Activated CD8-positive, alpha-beta memory T cell treated with anti-CD3 and anti-CD28 coated beads, Interleukin-2, amount 10 ng/mL, durations not matched to agents 7 days and 5 days (primary cell): Measurements from ENCODE around the gene APBA2. TPM values are rescaled to one million over a fixed set of nuclear protein-coding genes. Genes with fewer than 3 reads are reported as not detected.

Experiments
- ATAC-seq: fragments of 150-1000 bp; cut with Tn5 transposase; one replicate; pipeline ENCODE4 v1.10.0; 2021; ENCODE audit warnings: moderate library complexity
- CTCF ChIA-PET: fragments of 350-600 bp; sonication (Branson Sonifier 250); formaldehyde crosslinking; loops from one replicate; lab custom pipeline; 2021; ENCODE audit warnings: antibody characterized with exemption; lab: Charles Lee
- DNase-seq: peaks from one replicate; pipeline ENCODE4 v3.0.0-alpha.2; 2020
- H3K27ac Mint-ChIP-seq: one replicate; pipeline ENCODE4 v1.8.0; 2021; ENCODE audit warnings: mild to moderate bottlenecking, mixed read lengths
- H3K27me3 Mint-ChIP-seq: one replicate; pipeline ENCODE4 v1.8.0; 2021; ENCODE audit warnings: mixed read lengths
- H3K36me3 Mint-ChIP-seq: one replicate; pipeline ENCODE4 v1.8.0; 2021; ENCODE audit warnings: mild to moderate bottlenecking, mixed read lengths
- H3K4me1 Mint-ChIP-seq: one replicate; pipeline ENCODE4 v1.8.0; 2021; ENCODE audit warnings: mixed read lengths
- H3K4me3 Mint-ChIP-seq: one replicate; pipeline ENCODE4 v1.8.0; 2021; ENCODE audit warnings: mild to moderate bottlenecking, moderate library complexity, mixed read lengths
- H3K9me3 Mint-ChIP-seq: one replicate; pipeline ENCODE4 v1.8.0; 2022; ENCODE audit warnings: low read depth, mixed read lengths
- total RNA-seq, 2 experiments: library from RNA; stranded (reverse); gene quantifications; one replicate each; pipeline ENCODE4 v1.2.3, GENCODE V29; 2021

APBA2 gene
- total RNA-seq, 2 experiments from 2014 or later, result 2.6 to 7.9 TPM

- Mint-ChIP-seq H3K27ac (no peak overlapping the region), H3K9me3 (no peaks in the 10 kb centered on the region), H3K36me3 (no peaks in the 10 kb centered on the region), H3K4me3 (no peak overlapping the region), H3K27me3 (no peaks in the 10 kb centered on the region), H3K4me1 (peaks cover 5% of the 10 kb centered on the region)
- DNase-seq (no peak), ATAC-seq (no peak)
- CTCF ChIA-PET, result no interaction called here
Measured at GRCh38 chr15:28903555-28903954, 17.8 kb downstream of the APBA2 start.

GRCh38 chr15:28904003-28904402, 18.2 kb downstream of the APBA2 start:
- Mint-ChIP-seq H3K9me3 (no peaks in the 10 kb centered on the region), H3K27me3 (no peaks in the 10 kb centered on the region), H3K4me1 (peaks cover 5% of the 10 kb centered on the region), H3K27ac (no peak overlapping the region), H3K4me3 (no peak overlapping the region), H3K36me3 (no peaks in the 10 kb centered on the region)
- ATAC-seq, result no peak
- no peak for DNase-seq
- CTCF ChIA-PET, result no interaction called here

DNA sequence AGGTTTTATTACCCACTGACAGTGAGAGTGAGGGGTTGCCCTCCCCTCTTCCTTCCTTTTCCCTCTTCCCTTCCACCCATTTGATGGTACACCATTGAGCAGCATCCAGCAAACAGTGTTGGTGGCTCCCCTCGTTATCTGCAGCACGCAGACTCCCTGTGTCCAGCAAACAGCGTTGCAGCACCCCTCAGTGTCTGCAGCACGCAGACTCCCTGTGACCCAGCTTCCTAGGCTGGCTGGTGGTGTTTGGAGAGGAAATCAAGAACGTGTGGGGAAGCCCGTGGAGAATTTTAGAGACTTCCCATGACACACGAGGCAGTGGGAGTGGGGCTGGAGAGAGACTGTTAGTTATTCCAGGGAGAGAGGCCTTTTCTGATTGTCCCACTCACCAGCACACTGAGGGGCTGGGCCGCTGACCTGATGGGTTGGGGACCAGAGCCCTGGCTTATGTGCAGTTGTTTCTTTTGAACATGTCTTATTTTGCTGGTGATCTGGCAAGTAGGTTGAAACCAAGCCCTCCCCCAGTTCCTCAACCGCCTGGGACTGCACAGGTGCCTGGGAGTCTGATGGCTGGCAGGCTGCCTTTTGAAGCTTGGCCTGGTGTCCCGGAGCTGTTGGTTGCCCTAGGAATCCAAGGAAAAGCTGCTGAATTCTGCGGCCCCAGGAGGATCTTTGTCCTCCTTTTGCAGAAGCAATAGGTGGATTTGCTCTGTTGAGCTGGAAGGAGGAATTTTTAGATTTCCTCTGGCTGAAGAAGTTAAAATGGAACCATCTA, 19.0 kb downstream of the APBA2 start:
- DNase-seq (no peak), ATAC-seq (no peak)
- Mint-ChIP-seq H3K4me1 (peaks cover 5% of the 10 kb centered on the region), H3K36me3 (no peaks in the 10 kb centered on the region), H3K4me3 (no peak overlapping the region), H3K9me3 (no peaks in the 10 kb centered on the region), H3K27ac (no peak overlapping the region), H3K27me3 (no peaks in the 10 kb centered on the region)
- CTCF ChIA-PET, result no interaction called here

DNA sequence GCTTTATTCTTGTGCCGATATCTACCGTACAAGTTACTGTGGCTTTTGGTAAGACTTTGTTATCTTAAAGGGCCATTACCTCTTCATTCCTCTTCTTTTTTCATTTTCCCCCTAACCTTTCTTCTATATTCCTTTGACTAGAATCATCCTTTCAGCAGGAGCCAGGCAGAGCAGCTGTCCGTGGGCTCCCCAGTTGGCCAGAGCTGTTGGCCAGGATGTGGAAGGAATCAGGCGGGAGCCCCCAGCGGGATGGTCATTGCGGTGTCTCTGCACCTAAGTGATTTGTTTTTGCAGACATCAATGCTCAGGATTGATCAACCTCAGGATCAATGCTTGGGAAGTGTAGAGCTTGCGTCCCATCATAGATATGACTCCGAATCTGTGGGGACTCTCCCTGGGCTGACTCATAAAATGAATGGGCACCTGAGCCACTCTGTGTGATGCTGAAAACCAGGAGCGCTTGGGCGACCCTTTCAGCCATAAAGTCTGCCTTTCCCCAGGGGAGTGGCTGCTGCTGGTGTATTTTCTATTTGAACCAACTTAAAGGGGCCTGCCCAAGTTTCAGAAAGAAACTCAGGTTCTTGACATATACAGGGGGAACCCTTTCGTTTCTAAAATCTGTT, 21.7 kb downstream of the APBA2 start:
- DNase-seq, result no peak
- CTCF ChIA-PET, result no interaction called here
- no peak for ATAC-seq
- H3K4me3 Mint-ChIP-seq, result no peak overlapping the region
- H3K9me3 Mint-ChIP-seq, result no peaks in the 10 kb centered on the region
- peaks cover 5% of the 10 kb centered on the region for H3K4me1 Mint-ChIP-seq
- H3K36me3 Mint-ChIP-seq, result no peaks in the 10 kb centered on the region
- H3K27ac Mint-ChIP-seq, result no peak overlapping the region
- H3K27me3 Mint-ChIP-seq, result no peaks in the 10 kb centered on the region

DNA sequence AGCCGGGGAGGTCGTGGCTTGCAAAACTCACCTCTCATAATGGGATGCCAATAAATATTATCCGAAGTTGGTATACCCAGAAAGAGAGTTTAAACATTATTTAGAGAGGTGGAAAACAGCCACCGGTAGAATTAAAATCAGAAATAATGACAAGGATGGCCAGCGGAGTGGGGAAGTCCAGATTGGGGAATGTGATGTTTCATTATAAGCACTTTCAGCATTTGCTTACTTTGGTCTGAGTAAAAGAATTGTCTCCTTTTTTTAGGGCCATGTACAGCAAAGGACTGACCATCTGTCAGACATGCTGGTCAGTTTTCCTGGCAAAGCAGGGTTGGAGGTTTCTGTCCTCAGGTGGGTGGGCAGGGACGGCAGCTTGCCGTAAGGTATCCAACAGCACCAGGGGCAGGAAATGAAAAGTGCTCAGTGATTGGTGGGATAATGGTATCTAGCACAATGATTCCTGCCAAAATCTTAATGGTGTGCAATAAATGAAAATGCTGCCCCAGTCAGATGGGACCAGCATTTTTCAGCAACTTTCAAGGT, 24.3 kb downstream of the APBA2 start:
- CTCF ChIA-PET, result no interaction called here
- H3K27me3 Mint-ChIP-seq, result no peaks in the 10 kb centered on the region
- ATAC-seq (no peak), DNase-seq (no peak)
- peaks cover 3% of the 10 kb centered on the region for H3K4me1 Mint-ChIP-seq
- H3K4me3 Mint-ChIP-seq, result no peak overlapping the region
- no peaks in the 10 kb centered on the region for H3K9me3 Mint-ChIP-seq
- H3K27ac Mint-ChIP-seq, result no peak overlapping the region
- H3K36me3 Mint-ChIP-seq, result no peaks in the 10 kb centered on the region

DNA sequence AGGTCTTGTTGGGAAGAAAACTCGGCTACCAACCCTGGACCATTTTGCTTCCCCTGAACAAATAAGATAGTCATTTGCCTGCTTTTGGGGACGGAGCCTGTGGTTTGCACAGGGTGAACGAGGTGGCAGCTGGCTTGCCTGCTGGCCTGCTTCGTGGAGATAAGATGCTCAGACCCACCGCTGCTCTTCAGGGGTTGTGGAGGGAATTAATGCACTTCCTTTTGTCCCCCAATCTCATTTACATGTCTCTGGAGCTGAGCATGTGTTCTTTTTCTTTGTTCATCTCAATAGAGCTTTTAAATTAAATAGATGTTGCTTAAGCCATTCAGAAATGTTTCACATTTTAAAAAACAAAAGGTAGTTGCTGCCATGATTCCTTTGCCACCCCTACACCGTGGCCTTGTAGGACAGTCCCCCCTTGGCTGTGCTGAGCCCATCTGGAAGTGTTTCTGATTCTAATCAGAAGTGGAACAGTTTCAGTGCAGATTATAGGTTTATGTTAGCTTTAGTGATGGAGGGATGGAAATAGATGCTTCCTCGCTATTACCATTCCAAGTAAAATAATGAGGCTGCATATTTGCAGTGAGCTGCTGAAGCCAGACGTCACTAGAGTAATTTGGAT, 25.6 kb downstream of the APBA2 start:
- Mint-ChIP-seq H3K9me3 (no peaks in the 10 kb centered on the region), H3K27ac (no peak overlapping the region), H3K4me3 (no peak overlapping the region), H3K27me3 (no peaks in the 10 kb centered on the region), H3K36me3 (no peaks in the 10 kb centered on the region), H3K4me1 (peaks cover 3% of the 10 kb centered on the region)
- DNase-seq (no peak), ATAC-seq (no peak)
- CTCF ChIA-PET, result interaction anchor here (1.1 kb wide), 1 partner anchor 24 kb away, joined by 3 read pairs; no protein-coding TSS in a partner anchor

DNA sequence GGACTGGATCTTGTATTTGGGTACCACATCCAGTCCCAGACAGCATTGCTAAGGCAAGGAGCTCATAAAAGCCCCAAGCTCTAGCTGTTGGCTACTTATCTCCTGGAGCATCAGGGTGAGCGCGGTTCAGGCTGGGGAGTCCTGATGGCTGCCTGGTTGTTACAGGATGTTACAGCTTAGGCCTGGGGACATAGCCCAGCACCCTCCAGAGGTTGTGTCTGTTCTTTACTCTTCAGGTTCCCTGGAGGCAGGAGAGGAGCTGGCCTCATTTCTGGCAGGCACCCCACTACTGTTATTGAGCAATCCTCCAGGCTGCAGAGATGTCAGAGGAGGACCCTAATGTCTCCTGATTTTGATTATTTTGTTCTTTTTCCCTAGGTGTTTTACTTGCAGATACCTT, 26.6 kb downstream of the APBA2 start:
- Mint-ChIP-seq H3K4me3 (no peak overlapping the region), H3K4me1 (peaks cover 3% of the 10 kb centered on the region), H3K36me3 (no peaks in the 10 kb centered on the region), H3K27ac (no peak overlapping the region), H3K9me3 (no peaks in the 10 kb centered on the region), H3K27me3 (no peaks in the 10 kb centered on the region)
- DNase-seq (no peak), ATAC-seq (no peak)
- CTCF ChIA-PET, result interaction anchor here (1.1 kb wide), 1 partner anchor 8 kb away, joined by 3 read pairs; no protein-coding TSS in a partner anchor

DNA sequence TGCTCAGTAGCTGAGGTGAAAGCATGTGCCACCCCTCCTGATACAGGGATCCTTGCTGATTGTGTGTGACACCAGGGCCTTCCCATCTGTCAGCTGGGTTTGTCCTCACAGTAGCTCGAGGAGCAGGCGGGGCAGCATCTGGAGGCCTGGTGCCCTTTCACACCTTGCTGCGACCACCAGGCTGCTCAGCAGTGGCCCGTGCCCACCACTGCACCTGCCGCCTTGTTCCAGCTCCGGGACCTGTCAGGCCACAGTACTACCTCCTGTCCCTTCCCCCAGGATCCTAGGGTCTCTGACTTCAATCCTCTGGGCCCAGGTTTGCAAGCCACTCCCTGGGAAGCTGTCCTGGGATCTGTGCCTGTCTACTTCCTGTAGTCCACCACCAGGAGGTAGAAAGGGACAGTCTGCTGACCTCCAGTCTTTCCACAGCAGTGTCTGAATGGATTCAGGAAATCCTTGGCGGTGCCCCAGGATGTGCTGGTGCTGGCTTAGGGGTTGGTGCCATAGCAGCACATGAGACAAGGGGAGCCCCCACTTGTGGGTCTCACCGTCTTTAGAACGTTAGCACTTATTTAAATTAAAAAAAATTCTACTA, 27.5 kb downstream of the APBA2 start:
- CTCF ChIA-PET, result interaction anchor here (1.1 kb wide), 1 partner anchor 8 kb away, joined by 3 read pairs; no protein-coding TSS in a partner anchor
- Mint-ChIP-seq H3K36me3 (no peaks in the 10 kb centered on the region), H3K27ac (no peak overlapping the region), H3K27me3 (no peaks in the 10 kb centered on the region), H3K4me1 (peaks cover 6% of the 10 kb centered on the region), H3K4me3 (no peak overlapping the region), H3K9me3 (no peaks in the 10 kb centered on the region)
- ATAC-seq (no peak), DNase-seq (no peak)

DNA sequence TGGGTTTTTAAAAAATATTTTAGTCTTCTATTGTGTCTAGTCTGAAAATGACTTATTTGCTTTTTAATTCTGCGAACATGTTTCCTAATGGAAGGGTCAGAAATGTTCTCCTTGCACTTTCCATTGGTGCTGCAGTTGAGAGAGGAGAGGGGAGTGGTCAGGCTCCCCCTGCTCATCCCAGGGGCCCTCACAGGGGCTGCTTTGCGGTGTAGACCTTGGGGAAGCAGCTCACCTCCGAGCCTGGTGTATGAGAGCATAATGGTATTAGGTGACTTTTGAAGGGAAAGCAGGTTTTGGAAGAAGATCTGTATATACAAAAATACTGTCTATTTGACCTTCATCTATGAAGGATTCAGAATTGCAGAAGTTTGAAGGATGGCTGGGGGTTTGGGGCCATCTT, 28.3 kb downstream of the APBA2 start:
- Mint-ChIP-seq H3K4me3 (no peak overlapping the region), H3K4me1 (peaks cover 8% of the 10 kb centered on the region), H3K27ac (peak overlapping the region; percentile 12), H3K9me3 (no peaks in the 10 kb centered on the region), H3K27me3 (no peaks in the 10 kb centered on the region), H3K36me3 (no peaks in the 10 kb centered on the region)
- CTCF ChIA-PET, result no interaction called here
- DNase-seq (no peak), ATAC-seq (no peak)

DNA sequence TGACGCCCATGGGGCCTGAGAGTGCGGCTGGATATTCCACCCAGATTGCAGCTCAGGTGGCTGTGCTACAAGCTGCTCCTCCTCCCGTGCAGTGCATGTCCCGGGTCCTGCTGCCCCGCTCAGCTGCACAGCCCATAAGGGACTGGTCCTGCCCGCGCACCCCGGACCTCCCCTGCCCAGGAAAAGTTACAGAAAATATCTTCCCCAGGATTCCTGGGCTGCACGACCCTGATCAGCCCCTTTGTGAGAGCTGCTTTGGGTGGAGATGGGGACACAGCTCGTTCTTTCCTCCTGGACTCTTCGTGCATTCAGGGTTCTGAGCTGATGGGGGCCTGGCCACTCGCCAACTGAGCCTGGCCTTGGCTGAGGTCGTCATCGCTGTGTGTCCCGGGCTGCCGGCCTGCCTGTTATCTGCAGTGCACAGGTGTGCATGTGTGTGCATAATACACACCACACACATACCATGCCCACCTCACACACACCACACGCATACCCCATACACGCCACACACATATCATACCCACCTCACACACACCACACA, 28.8 kb downstream of the APBA2 start:
- DNase-seq, result no peak
- H3K9me3 Mint-ChIP-seq, result no peaks in the 10 kb centered on the region
- no peaks in the 10 kb centered on the region for H3K36me3 Mint-ChIP-seq
- no peak overlapping the region for H3K27ac Mint-ChIP-seq
- peaks cover 13% of the 10 kb centered on the region for H3K4me1 Mint-ChIP-seq
- H3K27me3 Mint-ChIP-seq, result no peaks in the 10 kb centered on the region
- no peak for ATAC-seq
- no peak overlapping the region for H3K4me3 Mint-ChIP-seq
- CTCF ChIA-PET, result no interaction called here

DNA sequence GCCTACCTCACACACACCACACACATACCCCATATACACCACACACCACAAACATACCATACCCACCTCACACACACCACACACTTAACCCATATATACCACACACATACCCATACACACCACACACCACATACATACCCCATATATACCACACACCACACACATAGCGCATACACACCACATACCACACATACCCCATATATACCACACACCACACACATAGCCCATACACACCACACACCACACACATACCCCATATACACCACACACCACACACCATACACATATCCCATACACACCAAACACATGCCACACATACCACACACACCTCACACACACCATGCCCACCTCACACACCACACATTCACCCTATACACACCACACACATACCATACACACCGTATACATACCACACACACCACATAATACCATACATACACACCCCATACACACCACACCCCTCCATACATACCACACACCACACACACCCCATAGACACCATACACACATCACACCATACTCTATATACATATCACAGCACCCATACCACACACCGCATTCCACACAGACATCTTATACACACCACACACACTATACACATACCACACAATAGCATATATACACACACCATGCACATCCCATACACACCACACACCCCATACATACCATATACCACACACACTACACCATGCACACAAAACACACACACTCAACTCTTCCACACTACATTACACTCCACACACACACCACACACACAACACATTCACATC, 29.5 kb downstream of the APBA2 start:
- DNase-seq (no peak), ATAC-seq (no peak)
- CTCF ChIA-PET, result no interaction called here
- H3K36me3 Mint-ChIP-seq, result no peaks in the 10 kb centered on the region
- H3K27me3 Mint-ChIP-seq, result no peaks in the 10 kb centered on the region
- H3K9me3 Mint-ChIP-seq, result no peaks in the 10 kb centered on the region
- H3K4me3 Mint-ChIP-seq, result no peak overlapping the region
- peaks cover 20% of the 10 kb centered on the region for H3K4me1 Mint-ChIP-seq
- no peak overlapping the region for H3K27ac Mint-ChIP-seq

DNA sequence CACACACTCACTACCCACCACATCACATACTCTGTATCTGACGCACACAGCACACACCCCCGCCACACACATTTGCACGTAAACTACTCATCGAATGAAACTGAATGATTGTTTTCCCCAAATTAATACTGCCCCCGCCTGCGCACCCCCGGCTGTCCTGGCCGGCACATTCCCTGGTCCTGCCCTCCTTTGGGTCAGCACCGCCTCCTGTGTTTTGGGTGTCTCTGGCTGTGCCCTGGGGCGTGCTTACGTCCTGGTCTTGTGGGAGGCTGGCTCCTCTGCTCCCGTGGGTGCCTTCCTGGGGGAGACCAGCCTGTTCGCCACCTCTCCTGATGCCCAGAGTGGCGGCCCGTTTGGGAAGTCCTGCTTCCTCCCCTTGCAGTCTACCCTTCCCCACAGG, 30.2 kb downstream of the APBA2 start:
- Mint-ChIP-seq H3K36me3 (no peaks in the 10 kb centered on the region), H3K27ac (no peak overlapping the region), H3K4me3 (no peak overlapping the region), H3K9me3 (no peaks in the 10 kb centered on the region), H3K27me3 (no peaks in the 10 kb centered on the region), H3K4me1 (peaks cover 27% of the 10 kb centered on the region)
- ATAC-seq (no peak), DNase-seq (no peak)
- CTCF ChIA-PET, result no interaction called here

- H3K4me1 Mint-ChIP-seq, result peaks cover 36% of the 10 kb centered on the region
- DNase-seq (no peak), ATAC-seq (no peak)
- no peaks in the 10 kb centered on the region for H3K36me3 Mint-ChIP-seq
- no peaks in the 10 kb centered on the region for H3K9me3 Mint-ChIP-seq
- H3K4me3 Mint-ChIP-seq, result no peak overlapping the region
- CTCF ChIA-PET, result interaction anchor here (0.8 kb wide), 1 partner anchor 18 kb away, joined by 3 read pairs; no protein-coding TSS in a partner anchor
- no peaks in the 10 kb centered on the region for H3K27me3 Mint-ChIP-seq
- no peak overlapping the region for H3K27ac Mint-ChIP-seq
Measured at GRCh38 chr15:28917791-28918140, 32.0 kb downstream of the APBA2 start.
